Suprapubic skin (tissue), 4 donors: ENCODE measurements around the gene SLC1A3. TPM values are rescaled to one million over a fixed set of nuclear protein-coding genes. Genes with fewer than 3 reads are reported as not detected.
"Not testable (repeated sequence)": the region's sequence is repeated elsewhere in the genome, so short reads cannot be mapped to it uniquely, and the experiment has no call there.

Experiments
- DNase-seq, 2 donors: peaks; one replicate each; pipeline ENCODE4 v3.0.0-alpha.2; 2019; ENCODE audit warnings: low spot score in 2 of 2
- H3K27ac ChIP-seq: fragments of 200-600 bp; sonication (generic); one replicate; pipeline ENCODE4 v1.5.1; 2019
- H3K27me3 ChIP-seq: fragments of 200-600 bp; sonication (generic); one replicate; pipeline ENCODE4 v1.5.1; 2019
- H3K36me3 ChIP-seq: fragments of 200-600 bp; sonication (generic); one replicate; pipeline ENCODE4 v1.5.1; 2019
- H3K4me1 ChIP-seq: fragments of 200-600 bp; sonication (generic); one replicate; pipeline ENCODE4 v1.5.1; 2019
- H3K4me3 ChIP-seq: fragments of 200-600 bp; sonication (generic); one replicate; pipeline ENCODE4 v1.5.1; 2019; ENCODE audit warnings: mild to moderate bottlenecking
- H3K9me3 ChIP-seq: fragments of 200-600 bp; sonication (generic); one replicate; pipeline ENCODE4 v1.5.1; 2019
- CTCF ChIP-seq, 2 donors: fragments of 200-600 bp in 1 of 2; fragments of 450-650 bp in 1 of 2; sonication (generic) in 1 of 2; IDR thresholded peaks; one replicate each; pipeline ENCODE4 v1.5.1; 2016 to 2019; ENCODE audit warnings: antibody characterized with exemption in 2 of 2, mild to moderate bottlenecking in 1 of 2, moderate library complexity in 1 of 2
- EP300 ChIP-seq: sonication (generic); formaldehyde crosslinking; IDR thresholded peaks from one replicate; pipeline ENCODE4 v1.6.1; 2017; ENCODE audit warnings: antibody characterized with exemption
- POLR2A ChIP-seq, 2 donors: fragments of 450-650 bp; IDR thresholded peaks; one replicate each; pipeline ENCODE4 v1.6.1; 2017; ENCODE audit warnings: antibody characterized with exemption in 2 of 2, mild to moderate bottlenecking in 2 of 2, moderate library complexity in 2 of 2
- POLR2AphosphoS5 ChIP-seq, 3 donors: sonication (generic); formaldehyde crosslinking; IDR thresholded peaks; one replicate each; pipeline ENCODE4 v1.6.1; 2017; ENCODE audit warnings: antibody characterized with exemption in 3 of 3
- WGBS: methylation state at CpG from one replicate; pipeline ENCODE4 v1.1.5; 2018; 5-methylcytosine and 5-hydroxymethylcytosine counted together
- total RNA-seq, 4 donors: library from RNA; depleted of rRNA; stranded (reverse); fragments of >200 nt; gene quantifications; one replicate each; pipeline ENCODE4 v1.1.0, GENCODE V29; 2016

SLC1A3 gene
- total RNA-seq, 4 donors from 2014 or later, result 19.8 to 34.2 (median 25.3) TPM

GRCh38 chr5:36584009-36584875 is 22.2 kb upstream of the SLC1A3 start:
- H3K4me1 ChIP-seq, result no peaks in the 10 kb centered on the region
- no peak for TF ChIP-seq POLR2AphosphoS5 (IDR thresholded peaks at IDR 0.05)
- H3K36me3 ChIP-seq, result no peaks in the 10 kb centered on the region
- DNase-seq, result no peak
- H3K27me3 ChIP-seq, result no peaks in the 10 kb centered on the region
- 80% methylated on average over 10 of the region's 10 CpGs for WGBS
- H3K9me3 ChIP-seq, result no peaks in the 10 kb centered on the region
- no peak overlapping the region for H3K27ac ChIP-seq
- no peak overlapping the region for H3K4me3 ChIP-seq

GRCh38 chr5:36585701-36586100 is 20.7 kb upstream of the SLC1A3 start:
- WGBS, result 50% methylated on average over 1 of the region's 1 CpG

GRCh38 chr5:36587354-36587753 is 19.1 kb upstream of the SLC1A3 start:
- Histone ChIP-seq H3K4me1 (no peaks in the 10 kb centered on the region), H3K4me3 (no peak overlapping the region), H3K9me3 (no peaks in the 10 kb centered on the region), H3K27me3 (no peaks in the 10 kb centered on the region), H3K27ac (no peak overlapping the region), H3K36me3 (no peaks in the 10 kb centered on the region)
- WGBS, result 72% methylated on average over 3 of the region's 3 CpGs
- DNase-seq, result no peak
- no peak for TF ChIP-seq POLR2AphosphoS5 (IDR thresholded peaks at IDR 0.05)
- TF ChIP-seq CTCF (IDR thresholded peaks at IDR 0.05), result no peak
- no peak for TF ChIP-seq POLR2A (IDR thresholded peaks at IDR 0.05)
- TF ChIP-seq EP300, result no peak

More at GRCh38 chr5:36585701-36586100, 20.7 kb upstream of the SLC1A3 start:
- H3K36me3 ChIP-seq, result no peaks in the 10 kb centered on the region
- H3K9me3 ChIP-seq, result no peaks in the 10 kb centered on the region
- no peak for DNase-seq
- no peaks in the 10 kb centered on the region for H3K4me1 ChIP-seq
- H3K27ac ChIP-seq, result no peak overlapping the region
- H3K27me3 ChIP-seq, result no peaks in the 10 kb centered on the region
- H3K4me3 ChIP-seq, result no peak overlapping the region
- no peak for TF ChIP-seq POLR2A (IDR thresholded peaks at IDR 0.05)
- no peak for TF ChIP-seq EP300
- TF ChIP-seq POLR2AphosphoS5 (IDR thresholded peaks at IDR 0.05), result no peak
- TF ChIP-seq CTCF (IDR thresholded peaks at IDR 0.05), result no peak

GRCh38 chr5:36589735-36590134 is 16.7 kb upstream of the SLC1A3 start:
- 92% methylated on average over 4 of the region's 4 CpGs for WGBS
- H3K9me3 ChIP-seq, H3K27me3 ChIP-seq, H3K36me3 ChIP-seq, H3K4me1 ChIP-seq, H3K4me3 ChIP-seq, DNase-seq, H3K27ac ChIP-seq: not testable (repeated sequence)

- WGBS, result 57% methylated on average over 7 of the region's 7 CpGs
- no peaks in the 10 kb centered on the region for H3K36me3 ChIP-seq
Observed at GRCh38 chr5:36590513-36591286, 15.7 kb upstream of the SLC1A3 start.

More at GRCh38 chr5:36590513-36591286, 15.7 kb upstream of the SLC1A3 start:
- Histone ChIP-seq H3K9me3 (no peaks in the 10 kb centered on the region), H3K27ac (no peak overlapping the region), H3K27me3 (no peaks in the 10 kb centered on the region), H3K4me3 (no peak overlapping the region), H3K4me1 (no peaks in the 10 kb centered on the region)
- DNase-seq, result no peak
- TF ChIP-seq POLR2A (IDR thresholded peaks at IDR 0.05) (no peak), POLR2AphosphoS5 (IDR thresholded peaks at IDR 0.05) (no peak), CTCF (IDR thresholded peaks at IDR 0.05) (no peak), EP300 (no peak)
